ENCODE data around the gene FLVCR1. TPM values are rescaled to one million over a fixed set of nuclear protein-coding genes. Genes with fewer than 3 reads are reported as not detected.

FLVCR1 gene
- total RNA-seq, 2 experiments from 2014 or later: 11.9 to 12.2 TPM

GRCh38 chr1:212944229-212944901 lies 86.3 kb downstream of the FLVCR1 start:
- CTCF ChIA-PET: interaction anchor here (1.1 kb wide), 1 partner anchor 23 kb away, joined by 3 read pairs; no protein-coding TSS in a partner anchor
- Mint-ChIP-seq H3K27me3 (peaks cover 10% of the 10 kb centered on the region), H3K27ac (no peak overlapping the region), H3K36me3 (ENCODE audit: low read depth) (peaks cover 2% of the 10 kb centered on the region), H3K9me3 (peaks cover 3% of the 10 kb centered on the region), H3K4me3 (no peak overlapping the region), H3K4me1 (ENCODE audit: low read depth) (no peaks in the 10 kb centered on the region)
- ATAC-seq (no peak), DNase-seq (no peak)
- no peak for TF ChIP-seq CTCF (IDR thresholded peaks at IDR 0.05)
- intact Hi-C loops (cut with micrococcal nuclease): no loop called here
- POLR2A ChIA-PET: no interaction called here

- H3K4me3 Mint-ChIP-seq: no peak overlapping the region
- TF ChIP-seq CTCF (IDR thresholded peaks at IDR 0.05): no peak
Observed at GRCh38 chr1:212945056-212945455, 87.0 kb downstream of the FLVCR1 start.

GRCh38 chr1:212945463-212946160 lies 87.5 kb downstream of the FLVCR1 start:
- no peaks in the 10 kb centered on the region for H3K36me3 Mint-ChIP-seq (ENCODE audit: low read depth)
- intact Hi-C loops (cut with micrococcal nuclease): no loop called here

More at GRCh38 chr1:212945056-212945455, 87.0 kb downstream of the FLVCR1 start:
- ATAC-seq: no peak
- Mint-ChIP-seq H3K27ac (no peak overlapping the region), H3K27me3 (peaks cover 17% of the 10 kb centered on the region), H3K36me3 (ENCODE audit: low read depth) (peaks cover 2% of the 10 kb centered on the region), H3K4me1 (ENCODE audit: low read depth) (peaks cover 2% of the 10 kb centered on the region), H3K9me3 (peaks cover 3% of the 10 kb centered on the region)
- CTCF ChIA-PET: no interaction called here
- intact Hi-C loops (cut with micrococcal nuclease): no loop called here
- POLR2A ChIA-PET: no interaction called here
- no peak for DNase-seq

GRCh38 chr1:212946872-212947271 lies 88.8 kb downstream of the FLVCR1 start:
- POLR2A ChIA-PET: no interaction called here
- no peak for TF ChIP-seq CTCF (IDR thresholded peaks at IDR 0.05)
- ATAC-seq: no peak
- H3K27me3 Mint-ChIP-seq: peaks cover 30% of the 10 kb centered on the region
- no peak overlapping the region for H3K4me3 Mint-ChIP-seq
- H3K9me3 Mint-ChIP-seq: no peaks in the 10 kb centered on the region
- intact Hi-C loops (cut with micrococcal nuclease): no loop called here
- CTCF ChIA-PET: interaction anchor here (1.0 kb wide), 2 partner anchors 13 to 48 kb away, joined by 3 read pairs; no protein-coding TSS in a partner anchor
- no peak overlapping the region for H3K27ac Mint-ChIP-seq
- no peak for DNase-seq
- H3K36me3 Mint-ChIP-seq (ENCODE audit: low read depth): no peaks in the 10 kb centered on the region
- H3K4me1 Mint-ChIP-seq (ENCODE audit: low read depth): peaks cover 4% of the 10 kb centered on the region

More at GRCh38 chr1:212945463-212946160, 87.5 kb downstream of the FLVCR1 start:
- CTCF ChIA-PET: interaction anchor here (1.0 kb wide), 1 partner anchor 49 kb away, joined by 3 read pairs; no protein-coding TSS in a partner anchor
- H3K27me3 Mint-ChIP-seq: peaks cover 21% of the 10 kb centered on the region
- POLR2A ChIA-PET: no interaction called here
- no peak for ATAC-seq
- no peak overlapping the region for H3K4me3 Mint-ChIP-seq
- peaks cover 4% of the 10 kb centered on the region for H3K4me1 Mint-ChIP-seq (ENCODE audit: low read depth)
- H3K27ac Mint-ChIP-seq: no peak overlapping the region
- DNase-seq: no peak
- peaks cover 3% of the 10 kb centered on the region for H3K9me3 Mint-ChIP-seq
- TF ChIP-seq CTCF (IDR thresholded peaks at IDR 0.05): no peak

Other genes starting within 250 kb of the FLVCR1 start
- 10 to 100 TPM; 35.4 to 41.3 TPM for gene ATF3, start 249.5 kb upstream of the FLVCR1 start, total RNA-seq
- 10 to 100 TPM; 52.6 to 61.3 TPM for gene BATF3, start 158.4 kb upstream of the FLVCR1 start, total RNA-seq
- gene NSL1, start 66.5 kb upstream of the FLVCR1 start, total RNA-seq: 10 to 100 TPM; 29.6 to 34.9 TPM
- 10 to 100 TPM; 17.4 to 24.2 TPM for gene TATDN3, start 66.4 kb upstream of the FLVCR1 start, total RNA-seq
- not detected for gene SPATA45, start 10.6 kb upstream of the FLVCR1 start, total RNA-seq
- gene VASH2, start 92.3 kb downstream of the FLVCR1 start, total RNA-seq: under 1 TPM; 0.11 to 0.25 TPM
- gene ANGEL2, start 157.6 kb downstream of the FLVCR1 start, total RNA-seq: 10 to 100 TPM; 41.1 to 44.2 TPM
- 1 to 10 TPM; 5.3 TPM for gene RPS6KC1, start 193.0 kb downstream of the FLVCR1 start, total RNA-seq